ENCODE data around the gene TPH2. TPM values are rescaled to one million over a fixed set of nuclear protein-coding genes. Genes with fewer than 3 reads are reported as not detected.

Gene TPH2
- total RNA-seq, 2 donors from 2014 or later: not detected

GRCh38 chr12:71904629-71905028 is 34.0 kb upstream of the TPH2 start:
- H3K27ac ChIP-seq: no peak overlapping the region
- H3K36me3 ChIP-seq: peaks cover 14% of the 10 kb centered on the region
- H3K4me3 ChIP-seq: no peak overlapping the region
- H3K4me1 ChIP-seq (ENCODE audit: control insufficient read depth in 1 of 2, low read depth in 2 of 2): no peaks in the 10 kb centered on the region
- DNase-seq (ENCODE audit: low spot score) (no peak), ATAC-seq (ENCODE audit: insufficient number of reproducible peaks, low FRiP score, low read depth) (no peak)
- TF ChIP-seq CTCF (IDR thresholded peaks at IDR 0.05): no peak
- no peaks in the 10 kb centered on the region for H3K9me3 ChIP-seq
- H3K27me3 ChIP-seq (replicated peaks; ENCODE audit: insufficient read depth): no peaks in the 10 kb centered on the region

- no peak overlapping the region for H3K4me3 ChIP-seq
- DNase-seq (ENCODE audit: low spot score) (no peak), ATAC-seq (ENCODE audit: insufficient number of reproducible peaks, low FRiP score, low read depth) (no peak)
- no peaks in the 10 kb centered on the region for H3K4me1 ChIP-seq (ENCODE audit: control insufficient read depth in 1 of 2, low read depth in 2 of 2)
- H3K36me3 ChIP-seq: no peaks in the 10 kb centered on the region
- no peak overlapping the region for H3K27ac ChIP-seq
- no peak for TF ChIP-seq CTCF (IDR thresholded peaks at IDR 0.05)
- H3K27me3 ChIP-seq (replicated peaks; ENCODE audit: insufficient read depth): no peaks in the 10 kb centered on the region
- no peaks in the 10 kb centered on the region for H3K9me3 ChIP-seq
Observed at GRCh38 chr12:71935594-71935993, 3.1 kb upstream of the TPH2 start.

GRCh38 chr12:71940068-71940467 is 1.4 kb downstream of the TPH2 start:
- H3K4me1 ChIP-seq (ENCODE audit: control insufficient read depth in 1 of 2, low read depth in 2 of 2): no peaks in the 10 kb centered on the region
- no peak overlapping the region for H3K4me3 ChIP-seq
- DNase-seq (ENCODE audit: low spot score): no peak
- no peaks in the 10 kb centered on the region for H3K9me3 ChIP-seq
- no peak for ATAC-seq (ENCODE audit: insufficient number of reproducible peaks, low FRiP score, low read depth)
- H3K36me3 ChIP-seq: no peaks in the 10 kb centered on the region
- H3K27ac ChIP-seq: no peak overlapping the region
- no peak for TF ChIP-seq CTCF (IDR thresholded peaks at IDR 0.05)
- H3K27me3 ChIP-seq (replicated peaks; ENCODE audit: insufficient read depth): no peaks in the 10 kb centered on the region

- ATAC-seq (ENCODE audit: insufficient number of reproducible peaks, low FRiP score, low read depth) (no peak), DNase-seq (ENCODE audit: low spot score) (no peak)
- no peak for TF ChIP-seq CTCF (IDR thresholded peaks at IDR 0.05)
Observed at GRCh38 chr12:71941174-71941573, 2.5 kb downstream of the TPH2 start.

GRCh38 chr12:71942259-71942658 is 3.6 kb downstream of the TPH2 start:
- no peaks in the 10 kb centered on the region for H3K27me3 ChIP-seq (replicated peaks; ENCODE audit: insufficient read depth)
- no peaks in the 10 kb centered on the region for H3K9me3 ChIP-seq
- no peak for TF ChIP-seq CTCF (IDR thresholded peaks at IDR 0.05)
- H3K36me3 ChIP-seq: no peaks in the 10 kb centered on the region
- no peak overlapping the region for H3K27ac ChIP-seq
- H3K4me3 ChIP-seq: no peak overlapping the region
- H3K4me1 ChIP-seq (ENCODE audit: control insufficient read depth in 1 of 2, low read depth in 2 of 2): no peaks in the 10 kb centered on the region
- ATAC-seq (ENCODE audit: insufficient number of reproducible peaks, low FRiP score, low read depth) (no peak), DNase-seq (ENCODE audit: low spot score) (no peak)

More at GRCh38 chr12:71941174-71941573, 2.5 kb downstream of the TPH2 start:
- Histone ChIP-seq H3K27me3 (replicated peaks; ENCODE audit: insufficient read depth) (no peaks in the 10 kb centered on the region), H3K36me3 (no peaks in the 10 kb centered on the region), H3K9me3 (no peaks in the 10 kb centered on the region), H3K27ac (no peak overlapping the region), H3K4me3 (no peak overlapping the region), H3K4me1 (ENCODE audit: control insufficient read depth in 1 of 2, low read depth in 2 of 2) (no peaks in the 10 kb centered on the region)
